ENCODE measurements around the gene DDX6.
A peak's percentile ranks its signal among the peaks of the same experiment; 100 is the strongest.
"Not testable (repeated sequence)": the region's sequence is repeated elsewhere in the genome, so short reads cannot be mapped to it uniquely, and the experiment has no call there.

DDX6 gene

GRCh38 chr11:118790357-118791110 lies 430 bp downstream of the DDX6 start:
- DNase-seq (ENCODE audit: low spot score): peak; percentile 76

- DNase-seq (ENCODE audit: low spot score): peak; percentile 34
Observed at GRCh38 chr11:118789501-118790356, 1.2 kb downstream of the DDX6 start.

- DNase-seq (ENCODE audit: low spot score): no peak
Observed at GRCh38 chr11:118786657-118787056, 4.3 kb downstream of the DDX6 start.

- DNase-seq (ENCODE audit: low spot score): no peak
Observed at GRCh38 chr11:118785362-118785761, 5.6 kb downstream of the DDX6 start.

GRCh38 chr11:118783724-118784495 lies 7.1 kb downstream of the DDX6 start:
- DNase-seq (ENCODE audit: low spot score): no peak

GRCh38 chr11:118783324-118783723 lies 7.6 kb downstream of the DDX6 start:
- DNase-seq (ENCODE audit: low spot score): not testable (repeated sequence)

- DNase-seq (ENCODE audit: low spot score): no peak
Observed at GRCh38 chr11:118778898-118779297, 12.1 kb downstream of the DDX6 start.

GRCh38 chr11:118774032-118774431 lies 16.9 kb downstream of the DDX6 start:
- DNase-seq (ENCODE audit: low spot score): no peak

- no peak for DNase-seq (ENCODE audit: low spot score)
Observed at GRCh38 chr11:118771547-118772288, 19.2 kb downstream of the DDX6 start.

GRCh38 chr11:118768690-118769089 lies 22.3 kb downstream of the DDX6 start:
- DNase-seq (ENCODE audit: low spot score): no peak

GRCh38 chr11:118766035-118766434 lies 24.9 kb downstream of the DDX6 start:
- DNase-seq (ENCODE audit: low spot score): no peak

- not testable (repeated sequence) for DNase-seq (ENCODE audit: low spot score)
Observed at GRCh38 chr11:118765095-118765691, 25.8 kb downstream of the DDX6 start.

- DNase-seq (ENCODE audit: low spot score): no peak
Observed at GRCh38 chr11:118763041-118763440, 27.9 kb downstream of the DDX6 start.

- not testable (repeated sequence) for DNase-seq (ENCODE audit: low spot score)
Observed at GRCh38 chr11:118761981-118762380, 29.0 kb downstream of the DDX6 start.

GRCh38 chr11:118757876-118758399 lies 33.0 kb downstream of the DDX6 start:
- no peak for DNase-seq (ENCODE audit: low spot score)

- no peak for DNase-seq (ENCODE audit: low spot score)
Observed at GRCh38 chr11:118752654-118753053, 38.3 kb downstream of the DDX6 start.

- no peak for DNase-seq (ENCODE audit: low spot score)
Observed at GRCh38 chr11:118749429-118749828, 41.5 kb downstream of the DDX6 start.

- DNase-seq (ENCODE audit: low spot score): no peak
Observed at GRCh38 chr11:118748056-118748455, 42.9 kb downstream of the DDX6 start.

- no peak for DNase-seq (ENCODE audit: low spot score)
Observed at GRCh38 chr11:118746988-118747585, 43.9 kb downstream of the DDX6 start.

GRCh38 chr11:118744046-118744445 lies 46.9 kb downstream of the DDX6 start:
- DNase-seq (ENCODE audit: low spot score): peak; percentile 50

GRCh38 chr11:118742304-118742703 lies 48.7 kb downstream of the DDX6 start:
- no peak for DNase-seq (ENCODE audit: low spot score)
